ENCODE measurements around the gene TMEM80.

DNA sequence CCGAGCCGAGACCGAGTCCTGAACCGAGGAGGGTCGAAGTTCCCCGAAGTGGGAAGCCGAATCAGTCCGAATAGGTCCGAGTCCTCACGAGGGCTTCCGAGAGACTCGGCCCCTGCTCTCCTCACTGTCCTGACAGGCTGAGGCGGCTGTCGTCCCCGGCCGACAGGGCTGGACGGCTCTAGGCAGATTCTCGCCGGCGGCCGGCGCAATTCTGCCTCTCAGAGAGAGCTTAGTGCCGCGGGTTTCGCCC lies 403 bp upstream of the TMEM80 start:
- TF ChIP-seq POLR2A (IDR thresholded peaks at IDR 0.05; ENCODE audit: control extremely low read depth in 1 of 2, low read depth in 2 of 2, low read length in 2 of 2) = no peak
- TF ChIP-seq BRCA1 (IDR thresholded peaks at IDR 0.05; ENCODE audit: low read depth, low read length) = no peak
- no peak for TF ChIP-seq POLR2AphosphoS5 (IDR thresholded peaks at IDR 0.05; ENCODE audit: low read depth, low read length)
- no peak for TF ChIP-seq CTCF (IDR thresholded peaks at IDR 0.05; ENCODE audit: control extremely low read depth in 1 of 3, insufficient read depth in 1 of 3, low read depth in 1 of 3, low read length in 3 of 3)
- TF ChIP-seq YY1 (IDR thresholded peaks at IDR 0.05; ENCODE audit: low read depth, low read length) = no peak
- TF ChIP-seq TAF1 (IDR thresholded peaks at IDR 0.05; ENCODE audit: low read depth, low read length) = no peak
- no peak for TF ChIP-seq GABPA (IDR thresholded peaks at IDR 0.05; ENCODE audit: borderline replicate concordance, insufficient read depth, low read length)
- no peak for TF ChIP-seq MAFK (IDR thresholded peaks at IDR 0.05; ENCODE audit: low read depth, low read length)
- no peak for TF ChIP-seq CHD7 (IDR thresholded peaks at IDR 0.05; ENCODE audit: insufficient replicate concordance, low read length)
- TF ChIP-seq NANOG (IDR thresholded peaks at IDR 0.05; ENCODE audit: insufficient read depth, low read depth, low read length, poor library complexity, severe bottlenecking) = no peak
- no peak for TF ChIP-seq RAD21 (IDR thresholded peaks at IDR 0.05 in 1 of 2, conservative IDR thresholded peaks at IDR 0.05 in 1 of 2; ENCODE audit: low read depth in 2 of 2, low read length in 2 of 2)
- no peak for TF ChIP-seq CHD2 (IDR thresholded peaks at IDR 0.05; ENCODE audit: low read length)
